Upper lobe of left lung (tissue), 4 donors: ENCODE results near the gene STYXL1.

ENCODE experiments used
- CTCF ChIP-seq, 6 experiments: fragments of 450-650 bp in 4 of 6; fragments of 200-600 bp in 2 of 6; sonication (generic) in 2 of 6; IDR thresholded peaks; one replicate each; pipeline ENCODE4 v1.5.1; 2016 to 2019; ENCODE audit warnings: antibody characterized with exemption in 6 of 6
- POLR2A ChIP-seq, 4 donors: fragments of 450-650 bp; IDR thresholded peaks; one replicate each; pipeline ENCODE4 v1.5.1; 2016 to 2017; ENCODE audit warnings: antibody characterized with exemption in 4 of 4, mild to moderate bottlenecking in 2 of 4
- POLR2AphosphoS5 ChIP-seq, 2 donors: sonication (generic); formaldehyde crosslinking; IDR thresholded peaks; one replicate each; pipeline ENCODE4 v1.5.1; 2017; ENCODE audit warnings: antibody characterized with exemption in 2 of 2

- no peak for TF ChIP-seq CTCF (IDR thresholded peaks at IDR 0.05)
- no peak for TF ChIP-seq POLR2AphosphoS5 (IDR thresholded peaks at IDR 0.05)
- no peak for TF ChIP-seq POLR2A (IDR thresholded peaks at IDR 0.05)
These were observed 29.2 kb upstream of the STYXL1 start for GRCh38 chr7:76076995-76077394.
